Measurements from ENCODE around the gene SYK. TPM values are rescaled to one million over a fixed set of nuclear protein-coding genes. Genes with fewer than 3 reads are reported as not detected.

Gene SYK
- total and polyA plus RNA-seq, 2 of the 4 experiments (the other 2 are of a cell fraction): not detected

DNA sequence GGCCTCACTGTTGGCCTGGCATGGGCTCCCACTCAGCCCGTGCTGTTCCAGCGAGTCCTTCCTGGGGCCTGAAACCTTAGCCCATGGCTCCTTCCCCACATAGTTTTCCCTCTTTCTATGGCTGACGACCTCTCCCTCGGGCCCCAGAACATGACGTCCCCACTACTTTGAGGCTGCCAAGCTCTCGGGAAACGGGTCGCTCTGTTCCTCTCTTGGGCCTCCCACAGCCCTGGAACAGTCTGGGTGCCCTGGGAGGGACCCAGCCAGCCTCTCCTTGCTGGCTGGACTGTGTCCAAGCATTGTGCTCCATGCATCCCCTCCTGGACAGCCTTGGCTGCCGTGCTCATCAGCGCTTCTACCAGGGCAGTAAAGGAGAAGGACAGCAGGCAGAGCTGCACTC, 118.3 kb downstream of the SYK start:
- Histone ChIP-seq H2BK15ac (ENCODE audit: low read depth, low read length) (no peak overlapping the region), H3K14ac (replicated peaks; ENCODE audit: low read depth, low read length) (no peak overlapping the region), H2AFZ (replicated peaks; ENCODE audit: low read length, poor library complexity) (peak overlapping the region; percentile 15), H2AK5ac (ENCODE audit: low read depth, low read length) (no peak overlapping the region; the same call in 1 of the 2 replicates), H4K5ac (ENCODE audit: low read depth, low read length) (no peak overlapping the region), H3K4ac (ENCODE audit: low read depth, low read length) (no peak overlapping the region), H3K27me3 (ENCODE audit: control insufficient read depth, insufficient read depth, low read length) (no peaks in the 10 kb centered on the region), H3K4me2 (ENCODE audit: low read depth, low read length) (no peak overlapping the region), H4K8ac (ENCODE audit: low read depth in 2 of 2, low read length in 2 of 2) (no peak overlapping the region), H2AK9ac (replicated peaks; ENCODE audit: low read depth, low read length, poor library complexity) (no peak overlapping the region), H4K91ac (ENCODE audit: insufficient read depth, low read depth, low read length) (no peak overlapping the region; the same call in 1 of the 2 replicates), H3K4me1 (ENCODE audit: control insufficient read depth, insufficient read depth, low read length) (peaks cover 2% of the 10 kb centered on the region), H3K4me3 (ENCODE audit: insufficient read depth, low read depth, low read length) (no peak overlapping the region), H3K56ac (ENCODE audit: extremely low read depth, insufficient read depth, low read length) (no peak overlapping the region), H3K23ac (ENCODE audit: low read depth, low read length) (no peak overlapping the region), H3K18ac (ENCODE audit: low read depth, low read length) (no peak overlapping the region), H2BK5ac (ENCODE audit: low read depth, low read length, poor library complexity, severe bottlenecking) (no peak overlapping the region), H4K20me1 (ENCODE audit: insufficient read depth, low read length) (no peaks in the 10 kb centered on the region), H3K27ac (ENCODE audit: insufficient read depth, low read length) (no peak overlapping the region), H3K9ac (ENCODE audit: low read depth, low read length) (no peak overlapping the region), H2BK120ac (ENCODE audit: low read depth, low read length) (no peak overlapping the region), H3K9me1 (ENCODE audit: insufficient read depth, low read length) (peaks cover 3% of the 10 kb centered on the region; the same call in 1 of the 2 replicates), H3K9me3 (ENCODE audit: control insufficient read depth, insufficient read depth, low read length) (peaks cover 4% of the 10 kb centered on the region), H3K36me3 (ENCODE audit: control insufficient read depth, insufficient read depth, low read length) (no peaks in the 10 kb centered on the region), H2BK20ac (ENCODE audit: low read depth, low read length) (no peak overlapping the region), H3K79me1 (ENCODE audit: low read depth in 1 of 2, low read length in 2 of 2) (no peaks in the 10 kb centered on the region)
- ATAC-seq (ENCODE audit: low read depth): no peak
- in situ Hi-C loops (cut with MboI; ENCODE audit: low sequenced_read_pairs) (loop anchor here (5.0 kb wide), 3 partner anchors 497 to 812 kb away; no protein-coding TSS in a partner anchor), dilution Hi-C loops (cut with HindIII; ENCODE audit: low sequenced_read_pairs, unreplicated experiment) (no loop called here), intact Hi-C loops (cut with micrococcal nuclease) (loop anchor here (5.0 to 10.0 kb wide), 4 partner anchors 167 to 857 kb away; no protein-coding TSS in a partner anchor)
- ChIA-PET CTCF (no interaction called here), POLR2A (ENCODE audit: unreplicated experiment) (no interaction called here)
- TF ChIP-seq RFX5 (IDR thresholded peaks at IDR 0.05; ENCODE audit: low read depth, low read length) (no peak), MAZ (IDR thresholded peaks at IDR 0.05; ENCODE audit: borderline replicate concordance, low read depth, low read length) (no peak), CEBPB (IDR thresholded peaks at IDR 0.05; ENCODE audit: low read depth, low read length) (no peak)
- no peak for DNase-seq
- no TSS peak for BruUV-seq (replicated peaks)
- WGBS, 2 experiments (ENCODE audit: extremely low coverage in 2 of 2, insufficient read length in 1 of 2): 90% methylated on average over 8 of the region's 10 CpGs; no CpG with 5 or more reads in 1 of the 2 experiments
